Globus pallidus (tissue), 1 donor: ENCODE results near the gene PLEKHA5.

Experiments used
- DNase-seq: peaks from one replicate; pipeline ENCODE4 v3.0.0-alpha.2; 2015; ENCODE audit warnings: low spot score

The PLEKHA5 gene

GRCh38 chr12:19130224-19131024, 891 bp downstream of the PLEKHA5 start:
- peak; percentile 26 for DNase-seq

- no peak for DNase-seq
These were observed 1.5 kb downstream of the PLEKHA5 start for GRCh38 chr12:19131025-19131444.

GRCh38 chr12:19138551-19138950, 9.0 kb downstream of the PLEKHA5 start:
- no peak for DNase-seq

- DNase-seq: no peak
These were observed 9.4 kb downstream of the PLEKHA5 start for GRCh38 chr12:19138956-19139355.

- no peak for DNase-seq
These were observed 10.2 kb downstream of the PLEKHA5 start for GRCh38 chr12:19139615-19140194.

- DNase-seq: no peak
These were observed 11.1 kb downstream of the PLEKHA5 start for GRCh38 chr12:19140381-19141236.

GRCh38 chr12:19142499-19142898, 13.0 kb downstream of the PLEKHA5 start:
- DNase-seq: no peak

GRCh38 chr12:19144287-19144686, 14.8 kb downstream of the PLEKHA5 start:
- no peak for DNase-seq

GRCh38 chr12:19144985-19145384, 15.5 kb downstream of the PLEKHA5 start:
- no peak for DNase-seq

- no peak for DNase-seq
These were observed 19.3 kb downstream of the PLEKHA5 start for GRCh38 chr12:19148860-19149259.

GRCh38 chr12:19150273-19150900, 20.9 kb downstream of the PLEKHA5 start:
- DNase-seq: no peak

GRCh38 chr12:19151298-19151697, 21.8 kb downstream of the PLEKHA5 start:
- DNase-seq: no peak

- DNase-seq: no peak
These were observed 23.9 kb downstream of the PLEKHA5 start for GRCh38 chr12:19153396-19153795.

- no peak for DNase-seq
These were observed 25.2 kb downstream of the PLEKHA5 start for GRCh38 chr12:19154686-19155085.

- no peak for DNase-seq
These were observed 26.6 kb downstream of the PLEKHA5 start for GRCh38 chr12:19155981-19156734.

GRCh38 chr12:19158923-19159322, 29.4 kb downstream of the PLEKHA5 start:
- no peak for DNase-seq

- no peak for DNase-seq
These were observed 31.7 kb downstream of the PLEKHA5 start for GRCh38 chr12:19161216-19161615.

GRCh38 chr12:19165451-19165850, 35.9 kb downstream of the PLEKHA5 start:
- no peak for DNase-seq

- no peak for DNase-seq
These were observed 36.9 kb downstream of the PLEKHA5 start for GRCh38 chr12:19166387-19166786.

GRCh38 chr12:19166956-19167355, 37.4 kb downstream of the PLEKHA5 start:
- DNase-seq: no peak

- no peak for DNase-seq
These were observed 38.2 kb downstream of the PLEKHA5 start for GRCh38 chr12:19167708-19168107.

GRCh38 chr12:19168644-19169043, 39.1 kb downstream of the PLEKHA5 start:
- no peak for DNase-seq
